WTC11 (cell line): ENCODE results near the gene RAB11FIP3. TPM values are rescaled to one million over a fixed set of nuclear protein-coding genes. Genes with fewer than 3 reads are reported as not detected.

Source experiments
- ATAC-seq: fragments of 200-7000 bp; cut with Tn5 transposase; 2 replicates; pipeline ENCODE4 v1.10.0; 2021; ENCODE audit warnings: mild to moderate bottlenecking, moderate library complexity
- CTCF ChIA-PET: fragments of 300-600 bp; sonication (Branson Sonifier 250); formaldehyde crosslinking; loops from one replicate; lab custom pipeline; 2021; ENCODE audit warnings: antibody characterized with exemption; lab: Charles Lee
- POLR2A ChIA-PET: fragments of 350-600 bp; sonication (Branson Sonifier 250); formaldehyde crosslinking; loops from one replicate; lab custom pipeline; 2021; ENCODE audit warnings: antibody characterized with exemption; lab: Charles Lee
- DNase-seq: peaks from one replicate; pipeline ENCODE4 v3.0.0; 2021; ENCODE audit warnings: low spot score
- H3K27ac Mint-ChIP-seq: 2 replicates; pipeline ENCODE4 v1.8.0; 2021; ENCODE audit warnings: mixed read lengths
- H3K27me3 Mint-ChIP-seq: 2 replicates; pipeline ENCODE4 v1.8.0; 2021; ENCODE audit warnings: low read depth, mild to moderate bottlenecking, moderate library complexity, mixed read lengths
- H3K36me3 Mint-ChIP-seq: 2 replicates; pipeline ENCODE4 v1.8.0; 2021; ENCODE audit warnings: mixed read lengths
- H3K4me1 Mint-ChIP-seq: 2 replicates; pipeline ENCODE4 v1.8.0; 2022; ENCODE audit warnings: mixed read lengths
- H3K4me3 Mint-ChIP-seq: 2 replicates; pipeline ENCODE4 v1.8.0; 2021; ENCODE audit warnings: mild to moderate bottlenecking, moderate library complexity, mixed read lengths
- H3K9me3 Mint-ChIP-seq: 2 replicates; pipeline ENCODE4 v1.8.0; 2021; ENCODE audit warnings: mixed read lengths
- ATF1 ChIP-seq: sonication (generic); formaldehyde crosslinking; IDR thresholded peaks from 2 replicates; pipeline ENCODE4 v1.8.1; 2023; ENCODE audit warnings: mild to moderate bottlenecking, moderate library complexity, missing genetic modification reagents
- CREM ChIP-seq: sonication (generic); formaldehyde crosslinking; IDR thresholded peaks from 2 replicates; pipeline ENCODE4 v1.8.1; 2022; ENCODE audit warnings: mild to moderate bottlenecking, missing genetic modification reagents, moderate library complexity
- E2F1 ChIP-seq: sonication (generic); formaldehyde crosslinking; IDR thresholded peaks from 2 replicates; pipeline ENCODE4 v1.8.0; 2022; ENCODE audit warnings: mild to moderate bottlenecking, missing genetic modification reagents
- GABPB1 ChIP-seq: sonication (generic); formaldehyde crosslinking; IDR thresholded peaks from 2 replicates; pipeline ENCODE4 v1.8.1; 2023; ENCODE audit warnings: mild to moderate bottlenecking, missing genetic modification reagents
- NR2C2 ChIP-seq: sonication (generic); formaldehyde crosslinking; IDR thresholded peaks from 2 replicates; pipeline ENCODE4 v1.8.0; 2022; ENCODE audit warnings: mild to moderate bottlenecking, missing genetic modification reagents
- PREB ChIP-seq: sonication (generic); formaldehyde crosslinking; IDR thresholded peaks from 2 replicates; pipeline ENCODE4 v1.8.1; 2022; ENCODE audit warnings: mild to moderate bottlenecking, missing genetic modification reagents, moderate library complexity, borderline replicate concordance
- SP1 ChIP-seq: sonication (generic); formaldehyde crosslinking; conservative IDR thresholded peaks from 2 replicates; pipeline ENCODE4 v1.8.1; 2022; ENCODE audit warnings: missing genetic modification reagents
- TCF7 ChIP-seq: sonication (generic); formaldehyde crosslinking; IDR thresholded peaks from 2 replicates; pipeline ENCODE4 v1.8.0; 2022; ENCODE audit warnings: mild to moderate bottlenecking, low read depth, missing genetic modification reagents, moderate library complexity
- TEAD1 ChIP-seq: sonication (generic); formaldehyde crosslinking; IDR thresholded peaks from 2 replicates; pipeline ENCODE4 v1.8.0; 2022; ENCODE audit warnings: mild to moderate bottlenecking, missing genetic modification reagents
- ZBTB21 ChIP-seq: sonication (generic); formaldehyde crosslinking; IDR thresholded peaks from 2 replicates; pipeline ENCODE4 v1.8.1; 2023; ENCODE audit warnings: mild to moderate bottlenecking, missing genetic modification reagents, borderline replicate concordance
- ZNF121 ChIP-seq: sonication (generic); formaldehyde crosslinking; IDR thresholded peaks from 2 replicates; pipeline ENCODE4 v1.8.0; 2023; ENCODE audit warnings: missing genetic modification reagents
- ZNF219 ChIP-seq: sonication (generic); formaldehyde crosslinking; IDR thresholded peaks from 2 replicates; pipeline ENCODE4 v1.8.0; 2023; ENCODE audit warnings: missing genetic modification reagents, mild to moderate bottlenecking, borderline replicate concordance
- ZNF232 ChIP-seq: sonication (generic); formaldehyde crosslinking; IDR thresholded peaks from 2 replicates; pipeline ENCODE4 v1.8.0; 2022; ENCODE audit warnings: mild to moderate bottlenecking, missing genetic modification reagents
- ZNF263 ChIP-seq: sonication (generic); formaldehyde crosslinking; IDR thresholded peaks from 2 replicates; pipeline ENCODE4 v1.8.1; 2022; ENCODE audit warnings: low read depth, mild to moderate bottlenecking, moderate library complexity, missing genetic modification reagents
- ZNF281 ChIP-seq: sonication (generic); formaldehyde crosslinking; IDR thresholded peaks from 2 replicates; pipeline ENCODE4 v1.8.0; 2023; ENCODE audit warnings: mild to moderate bottlenecking, missing genetic modification reagents
- ZNF396 ChIP-seq: fragments of 250-450 bp; sonication (Bioruptor Pico); IDR thresholded peaks from 2 replicates; pipeline ENCODE4 v1.8.0; 2021; ENCODE audit warnings: mild to moderate bottlenecking, moderate library complexity, borderline replicate concordance
- ZNF423 ChIP-seq: fragments of 250-450 bp; sonication (Bioruptor Pico); IDR thresholded peaks from 2 replicates; pipeline ENCODE4 v2.1.2; 2022; ENCODE audit warnings: mild to moderate bottlenecking, moderate library complexity
- total RNA-seq: library from RNA; stranded (reverse); gene quantifications from 3 replicates; pipeline ENCODE4 v1.2.3, GENCODE V29; 2021

Gene RAB11FIP3
- total RNA-seq, 1 experiment from 2014 or later: 38.6 TPM

GRCh38 chr16:404971-405486 is 20.4 kb upstream of the RAB11FIP3 start (continued):
- TF ChIP-seq ZNF281 (CRISPR knock-in tag) (no peak), CREM (CRISPR knock-in tag) (no peak), E2F1 (CRISPR knock-in tag) (no peak), ZNF232 (CRISPR knock-in tag) (no peak), ZNF396 (no peak), TEAD1 (no peak), GABPB1 (CRISPR knock-in tag) (no peak), ATF1 (CRISPR knock-in tag) (no peak)

- Mint-ChIP-seq H3K36me3 (peaks cover 5% of the 10 kb centered on the region; the same call in 1 of the 2 replicates), H3K9me3 (no peaks in the 10 kb centered on the region), H3K4me3 (no peak overlapping the region), H3K27me3 (no peaks in the 10 kb centered on the region), H3K27ac (no peak overlapping the region), H3K4me1 (no peaks in the 10 kb centered on the region)
- no peak for ATAC-seq
- ChIA-PET CTCF (interaction anchor here (1.1 to 1.3 kb wide), 2 partner anchors 8 to 177 kb away, joined by 3 read pairs; no protein-coding TSS in a partner anchor), POLR2A (no interaction called here)
- no peak for DNase-seq
- TF ChIP-seq NR2C2 (CRISPR knock-in tag) (no peak), GABPB1 (CRISPR knock-in tag) (peak; percentile 83)
Measured at GRCh38 chr16:405548-406506, 19.6 kb upstream of the RAB11FIP3 start.

GRCh38 chr16:407253-407652 is 18.2 kb upstream of the RAB11FIP3 start:
- Mint-ChIP-seq H3K4me1 (no peaks in the 10 kb centered on the region), H3K27me3 (no peaks in the 10 kb centered on the region), H3K36me3 (peaks cover 6% of the 10 kb centered on the region; the same call in 1 of the 2 replicates), H3K9me3 (no peaks in the 10 kb centered on the region), H3K27ac (no peak overlapping the region), H3K4me3 (no peak overlapping the region)
- peak; percentile 38 for ATAC-seq
- POLR2A ChIA-PET: no interaction called here
- TF ChIP-seq SP1 (CRISPR knock-in tag): no peak
- no peak for TF ChIP-seq ZBTB21 (CRISPR knock-in tag)
- TF ChIP-seq ZNF219 (CRISPR knock-in tag): no peak
- CTCF ChIA-PET: interaction anchor here (1.1 to 1.3 kb wide), 2 partner anchors 9 to 80 kb away, joined by 3 to 5 read pairs; no protein-coding TSS in a partner anchor
- DNase-seq: no peak

GRCh38 chr16:410516-411178 is 14.8 kb upstream of the RAB11FIP3 start:
- ATAC-seq: no peak
- no peaks in the 10 kb centered on the region for H3K27me3 Mint-ChIP-seq
- no peaks in the 10 kb centered on the region for H3K4me1 Mint-ChIP-seq
- ChIA-PET CTCF (no interaction called here), POLR2A (interaction anchor here (0.6 kb wide), 1 partner anchor 326 kb away, joined by 7 read pairs; no protein-coding TSS in a partner anchor)
- H3K36me3 Mint-ChIP-seq: peaks cover 6% of the 10 kb centered on the region; the same call in 1 of the 2 replicates
- no peaks in the 10 kb centered on the region for H3K9me3 Mint-ChIP-seq
- TF ChIP-seq ZNF423 (CRISPR knock-in tag) (no peak), ZNF396 (no peak), ZNF121 (CRISPR knock-in tag) (no peak), TCF7 (no peak), PREB (no peak), ZNF263 (CRISPR knock-in tag) (no peak)
- H3K4me3 Mint-ChIP-seq: no peak overlapping the region
- H3K27ac Mint-ChIP-seq: no peak overlapping the region
- no peak for DNase-seq
